ENCODE results near the gene XXYLT1. TPM values are rescaled to one million over a fixed set of nuclear protein-coding genes. Genes with fewer than 3 reads are reported as not detected.

Gene XXYLT1
- total RNA-seq, 8 experiments from 2014 or later = 8.7 to 35.9 (median 16.1) TPM

- Histone ChIP-seq H3K27ac (no peak overlapping the region), H3K4me3 (no peak overlapping the region), H3K4me1 (replicated peaks in 1 of 2) (peaks cover 0 to 10% of the 10 kb centered on the region in 2 donors)
- WGBS, 10 experiments = 93 to 100% (median 98%) methylated on average over 1 to 6 of the region's 42 CpGs; no CpG with 5 or more reads in 4 of the 10 experiments
- in situ Hi-C loops (cut with MboI; ENCODE audit: low pct_unique_long_range_greater_than_20kb in 2 of 9, low sequenced_read_pairs in 9 of 9, unreplicated experiment in 9 of 9) = no loop called here
- ATAC-seq (replicated peaks in 6 of 8) = no peak
Observed at GRCh38 chr3:195065142-195065863, 205.7 kb downstream of the XXYLT1 start.

- peak in 1 of 8 experiments; percentile 68 for ATAC-seq (replicated peaks in 6 of 8)
- peaks cover 0 to 10% of the 10 kb centered on the region in 2 donors for H3K4me1 ChIP-seq (replicated peaks in 1 of 2)
- 71 to 100% (median 90%) methylated on average over 1 to 7 of the region's 8 CpGs; no CpG with 5 or more reads in 3 of the 10 experiments for WGBS, 10 experiments
- no peak overlapping the region for H3K4me3 ChIP-seq
- H3K27ac ChIP-seq = no peak overlapping the region
- in situ Hi-C loops (cut with MboI; ENCODE audit: low pct_unique_long_range_greater_than_20kb in 2 of 9, low sequenced_read_pairs in 9 of 9, unreplicated experiment in 9 of 9) = no loop called here
Observed at GRCh38 chr3:195064300-195064931, 206.5 kb downstream of the XXYLT1 start.

DNA sequence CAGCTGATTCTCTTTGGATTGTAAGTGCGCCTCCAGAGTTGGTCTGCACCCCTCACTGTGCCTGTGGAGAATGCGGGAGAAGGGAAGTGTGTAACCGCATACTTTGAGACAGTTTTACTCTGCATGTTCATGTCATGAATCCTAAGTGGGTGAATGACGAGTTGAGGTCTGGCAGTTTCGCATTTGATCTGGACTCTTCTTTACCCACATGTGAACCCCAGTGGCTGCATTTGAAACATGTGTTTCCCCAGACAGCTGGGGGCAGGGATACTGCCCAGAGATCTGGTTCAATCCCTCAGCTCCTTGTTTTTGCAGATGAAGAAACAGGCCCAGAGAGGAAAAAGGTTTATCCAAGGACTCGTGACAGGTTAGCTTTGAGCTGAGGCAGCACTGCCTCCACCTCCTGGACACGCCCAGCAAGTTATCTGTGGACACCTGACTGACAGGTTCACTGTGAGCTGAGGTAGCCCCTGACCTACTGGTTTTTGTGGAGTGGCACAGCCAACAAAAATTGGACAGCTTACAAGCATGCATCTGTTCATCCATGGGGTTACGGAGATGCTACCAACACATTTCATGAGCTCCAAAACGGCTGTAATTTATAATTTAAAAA lies 207.3 kb downstream of the XXYLT1 start:
- peak in 1 of 8 experiments; percentile 20 for ATAC-seq (replicated peaks in 6 of 8)
- WGBS, 10 experiments = 42 to 100% (median 86%) methylated on average over 1 to 6 of the region's 9 CpGs; no CpG with 5 or more reads in 2 of the 10 experiments
- Histone ChIP-seq H3K4me1 (replicated peaks in 1 of 2) (peaks cover 3 to 10% of the 10 kb centered on the region in 2 donors), H3K27ac (no peak overlapping the region), H3K4me3 (no peak overlapping the region)
- in situ Hi-C loops (cut with MboI; ENCODE audit: low pct_unique_long_range_greater_than_20kb in 2 of 9, low sequenced_read_pairs in 9 of 9, unreplicated experiment in 9 of 9) = no loop called here

DNA sequence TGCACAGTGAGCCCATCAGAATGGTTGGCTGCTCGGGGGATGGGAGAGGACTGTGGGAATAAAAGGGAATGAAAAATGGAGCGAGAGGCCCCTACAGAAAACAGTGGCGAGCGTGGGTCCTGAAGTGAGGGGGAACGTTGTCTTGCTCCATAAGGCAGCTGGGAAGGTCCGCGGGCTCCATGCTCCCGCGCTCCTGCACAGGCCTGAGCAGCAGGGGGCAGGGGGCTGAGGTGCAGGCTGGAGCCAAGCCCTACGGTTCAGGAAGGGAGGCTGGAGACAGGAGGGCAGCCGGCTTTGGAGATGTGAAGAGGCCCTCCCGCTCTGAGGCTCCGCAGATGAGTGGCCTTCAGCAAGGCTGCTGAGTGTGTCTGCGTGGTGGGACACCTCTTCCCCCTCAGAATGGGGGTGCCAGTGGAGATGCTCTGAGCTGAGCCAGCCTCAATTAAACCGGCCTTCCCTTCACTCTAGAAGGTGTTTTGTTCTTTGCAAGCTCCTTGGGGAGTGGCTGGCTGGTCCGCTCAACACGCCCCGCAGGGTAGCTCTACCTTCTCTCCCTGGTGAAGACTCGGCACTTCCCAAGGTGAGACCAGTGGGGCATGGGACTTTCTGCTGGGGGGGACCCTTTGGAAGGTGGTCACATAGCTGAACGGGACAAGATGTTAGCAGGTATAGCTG lies 208.0 kb downstream of the XXYLT1 start:
- Histone ChIP-seq H3K4me1 (replicated peaks in 1 of 2) (peaks cover 3 to 10% of the 10 kb centered on the region in 2 donors), H3K27ac (no peak overlapping the region), H3K4me3 (no peak overlapping the region)
- 20 to 100% (median 76%) methylated on average over 1 to 8 of the region's 20 CpGs; no CpG with 5 or more reads in 1 of the 10 experiments for WGBS, 10 experiments
- in situ Hi-C loops (cut with MboI; ENCODE audit: low pct_unique_long_range_greater_than_20kb in 2 of 9, low sequenced_read_pairs in 9 of 9, unreplicated experiment in 9 of 9) = no loop called here
- peak in 6 of 8 experiments; percentile 9 to 38 (median 24) for ATAC-seq (replicated peaks in 6 of 8)

DNA sequence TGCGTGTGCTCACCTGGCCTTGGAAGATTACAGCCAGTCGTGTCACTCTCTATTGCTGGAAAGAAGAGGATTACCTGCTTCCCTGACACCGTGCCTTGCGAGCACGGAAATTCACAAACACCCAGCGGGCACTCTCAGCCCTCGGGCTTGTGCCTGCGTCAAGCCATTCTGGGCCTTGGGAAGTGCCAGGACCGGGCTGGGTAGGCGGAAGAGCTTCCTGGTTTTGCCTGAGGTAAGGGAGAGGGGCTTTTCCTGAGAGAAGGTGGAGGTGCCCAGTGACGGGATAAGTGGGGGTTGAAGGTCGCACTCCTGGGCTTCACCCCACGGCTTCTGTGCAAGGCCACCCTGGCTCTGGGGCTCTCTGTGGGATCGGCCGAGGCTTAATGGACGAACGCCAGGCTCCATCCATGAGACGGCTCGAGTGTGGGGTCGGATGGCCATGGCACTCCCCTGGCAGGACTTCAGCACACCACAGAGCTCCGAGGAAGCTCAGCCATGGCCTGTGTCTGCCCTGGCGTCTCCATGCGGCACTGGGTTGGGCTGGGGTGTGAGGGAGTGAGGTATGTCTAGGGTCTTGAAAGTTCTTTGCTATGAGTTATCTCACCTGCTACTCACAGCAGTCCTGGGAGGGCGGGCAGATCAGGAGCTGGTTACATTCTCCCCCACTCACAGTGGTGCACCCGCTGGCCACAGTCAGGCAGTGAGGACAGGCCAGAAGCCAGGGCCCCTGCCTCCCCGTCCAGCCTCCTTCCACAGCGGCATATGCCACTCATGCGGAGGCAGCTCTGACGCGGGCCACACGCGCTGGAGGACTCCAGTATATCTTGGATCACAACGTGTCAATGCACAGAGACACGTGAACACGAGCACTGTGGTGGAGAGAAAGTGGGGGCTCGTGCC lies 209.0 kb downstream of the XXYLT1 start:
- in situ Hi-C loops (cut with MboI; ENCODE audit: low pct_unique_long_range_greater_than_20kb in 2 of 9, low sequenced_read_pairs in 9 of 9, unreplicated experiment in 9 of 9) = no loop called here
- Histone ChIP-seq H3K4me1 (replicated peaks in 1 of 2) (peaks cover 3 to 10% of the 10 kb centered on the region in 2 donors), H3K27ac (no peak overlapping the region), H3K4me3 (no peak overlapping the region)
- no peak for ATAC-seq (replicated peaks in 6 of 8)
- WGBS, 10 experiments = 52 to 100% (median 97%) methylated on average over 1 to 10 of the region's 36 CpGs; no CpG with 5 or more reads in 6 of the 10 experiments

DNA sequence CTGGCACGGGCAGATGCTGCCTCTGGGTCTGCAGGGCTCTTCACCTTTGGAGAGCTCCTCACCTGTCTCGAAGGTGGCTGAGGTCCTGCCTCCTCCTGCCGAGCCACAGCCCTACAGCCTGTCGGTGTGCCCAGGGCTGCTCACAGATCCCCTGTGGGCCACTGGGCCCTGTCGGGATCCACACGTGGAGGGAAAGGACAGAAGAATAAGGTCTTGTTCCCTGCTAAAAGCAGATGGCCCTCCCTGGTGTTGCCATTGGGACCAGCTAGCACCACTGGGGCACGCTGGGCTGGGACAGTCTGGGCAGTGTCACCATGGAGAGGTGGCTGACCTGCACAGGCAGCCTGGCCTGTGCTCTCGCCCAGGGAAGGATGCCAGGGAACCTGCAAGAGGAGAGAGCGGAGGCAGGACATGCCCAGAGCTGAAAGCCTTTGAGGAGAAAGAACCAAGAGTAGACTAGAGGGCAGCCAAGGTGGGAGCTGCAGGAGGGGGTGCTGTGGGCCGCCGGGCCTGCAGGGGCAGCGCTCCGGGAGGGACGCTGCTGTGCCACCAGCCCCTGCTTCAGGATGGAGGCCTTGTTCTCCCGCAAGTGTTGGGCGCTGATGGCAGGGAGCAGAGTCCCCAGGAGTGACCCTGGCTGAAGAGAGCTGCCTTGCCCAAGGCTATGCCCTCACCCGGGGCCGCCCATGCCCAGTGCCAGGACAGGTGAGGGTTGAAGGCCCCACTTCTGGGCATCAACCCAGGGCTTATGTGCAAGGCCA lies 210.2 kb downstream of the XXYLT1 start:
- WGBS, 10 experiments = 83 to 100% (median 95%) methylated on average over 1 to 4 of the region's 18 CpGs; no CpG with 5 or more reads in 2 of the 10 experiments
- in situ Hi-C loops (cut with MboI; ENCODE audit: low pct_unique_long_range_greater_than_20kb in 2 of 9, low sequenced_read_pairs in 9 of 9, unreplicated experiment in 9 of 9) = no loop called here
- Histone ChIP-seq H3K4me1 (replicated peaks in 1 of 2) (peaks cover 3 to 10% of the 10 kb centered on the region in 2 donors), H3K4me3 (no peak overlapping the region), H3K27ac (no peak overlapping the region)
- ATAC-seq (replicated peaks in 6 of 8) = peak in 3 of 8 experiments; percentile 5 to 36 (median 17)

DNA sequence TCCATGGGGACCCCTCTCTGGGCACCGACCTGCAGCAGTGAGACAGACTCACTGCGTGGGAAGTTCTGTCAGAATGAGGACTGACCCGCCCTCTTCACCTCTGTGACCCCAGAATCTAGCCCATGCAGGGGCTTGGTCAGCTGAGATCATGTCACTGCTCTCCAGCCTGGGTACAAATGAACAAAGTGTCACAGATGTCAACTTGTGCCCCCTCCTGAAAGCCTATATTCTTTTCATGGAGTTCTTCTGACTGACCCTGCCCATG lies 210.8 kb downstream of the XXYLT1 start:
- peaks cover 3 to 10% of the 10 kb centered on the region in 2 donors for H3K4me1 ChIP-seq (replicated peaks in 1 of 2)
- WGBS, 10 experiments = 60 to 83% methylated on average over 1 to 2 of the region's 3 CpGs; no CpG with 5 or more reads in 8 of the 10 experiments
- in situ Hi-C loops (cut with MboI; ENCODE audit: low pct_unique_long_range_greater_than_20kb in 2 of 9, low sequenced_read_pairs in 9 of 9, unreplicated experiment in 9 of 9) = no loop called here
- H3K27ac ChIP-seq = no peak overlapping the region
- no peak overlapping the region for H3K4me3 ChIP-seq
- ATAC-seq (replicated peaks in 6 of 8) = no peak

- no peak for ATAC-seq (replicated peaks in 6 of 8)
- peaks cover 3 to 10% of the 10 kb centered on the region in 2 donors for H3K4me1 ChIP-seq (replicated peaks in 1 of 2)
- H3K27ac ChIP-seq = no peak overlapping the region
- H3K4me3 ChIP-seq = no peak overlapping the region
- WGBS, 10 experiments = 76 to 96% (median 87%) methylated on average over 1 to 13 of the region's 22 CpGs; no CpG with 5 or more reads in 4 of the 10 experiments
- in situ Hi-C loops (cut with MboI; ENCODE audit: low pct_unique_long_range_greater_than_20kb in 2 of 9, low sequenced_read_pairs in 9 of 9, unreplicated experiment in 9 of 9) = no loop called here
Observed at GRCh38 chr3:195059471-195060216, 211.3 kb downstream of the XXYLT1 start.

- no peak overlapping the region for H3K27ac ChIP-seq
- no peak overlapping the region for H3K4me3 ChIP-seq
- in situ Hi-C loops (cut with MboI; ENCODE audit: low pct_unique_long_range_greater_than_20kb in 2 of 9, low sequenced_read_pairs in 9 of 9, unreplicated experiment in 9 of 9) = no loop called here
- WGBS, 10 experiments = no CpG with 5 or more reads among the region's 13 CpGs
- H3K4me1 ChIP-seq (replicated peaks in 1 of 2) = peaks cover 3 to 10% of the 10 kb centered on the region in 2 donors
- no peak for ATAC-seq (replicated peaks in 6 of 8)
Observed at GRCh38 chr3:195059006-195059350, 212.0 kb downstream of the XXYLT1 start.

GRCh38 chr3:195058336-195059005 lies 212.5 kb downstream of the XXYLT1 start:
- Histone ChIP-seq H3K4me1 (replicated peaks in 1 of 2) (peaks cover 3 to 10% of the 10 kb centered on the region in 2 donors), H3K4me3 (no peak overlapping the region), H3K27ac (no peak overlapping the region)
- in situ Hi-C loops (cut with MboI; ENCODE audit: low pct_unique_long_range_greater_than_20kb in 2 of 9, low sequenced_read_pairs in 9 of 9, unreplicated experiment in 9 of 9) = no loop called here
- 60 to 87% (median 75%) methylated on average over 1 to 9 of the region's 15 CpGs; no CpG with 5 or more reads in 6 of the 10 experiments for WGBS, 10 experiments
- no peak for ATAC-seq (replicated peaks in 6 of 8)

DNA sequence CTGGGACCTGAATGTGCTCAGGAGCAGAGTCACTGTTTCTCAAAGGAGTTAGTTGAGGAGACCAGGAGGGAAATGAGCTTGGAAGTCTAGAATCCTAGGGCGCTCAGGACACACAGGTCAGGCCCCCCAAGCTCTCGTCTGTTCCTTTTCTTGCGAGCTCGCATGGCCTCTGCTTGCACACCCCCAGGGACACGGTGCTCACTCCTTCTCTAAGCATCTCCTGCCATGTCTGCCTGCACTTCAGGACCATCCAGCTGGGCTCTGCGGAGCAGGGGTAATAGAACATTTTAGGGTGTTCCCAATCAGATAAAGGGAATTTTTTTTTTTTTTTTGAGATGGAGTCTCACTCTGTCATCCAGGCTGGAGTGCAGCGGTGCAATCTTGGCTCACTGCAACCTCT lies 213.2 kb downstream of the XXYLT1 start:
- no peak for ATAC-seq (replicated peaks in 6 of 8)
- peaks cover 3% of the 10 kb centered on the region in 2 donors for H3K4me1 ChIP-seq (replicated peaks in 1 of 2)
- H3K27ac ChIP-seq = no peak overlapping the region
- in situ Hi-C loops (cut with MboI; ENCODE audit: low pct_unique_long_range_greater_than_20kb in 2 of 9, low sequenced_read_pairs in 9 of 9, unreplicated experiment in 9 of 9) = no loop called here
- no peak overlapping the region for H3K4me3 ChIP-seq
- 63 to 93% (median 86%) methylated on average over 2 to 6 of the region's 7 CpGs; no CpG with 5 or more reads in 4 of the 10 experiments for WGBS, 10 experiments

All from motor neuron (in vitro differentiated cells).